Measurements from ENCODE around the gene IFFO2. TPM values are rescaled to one million over a fixed set of nuclear protein-coding genes. Genes with fewer than 3 reads are reported as not detected.

The IFFO2 gene
- total and polyA plus RNA-seq, 10 of the 15 experiments (the other 5 are each of a cell fraction or from before 2014, with no cell fraction given) = 1.2 to 18.4 (median 6.7) TPM

- TF ChIP-seq SKIL (IDR thresholded peaks at IDR 0.05; ENCODE audit: low read depth, poor library complexity, severe bottlenecking) = no peak
- TF ChIP-seq ATF7 (IDR thresholded peaks at IDR 0.05; ENCODE audit: low read depth) = no peak
- TF ChIP-seq IKZF2 (IDR thresholded peaks at IDR 0.05) = no peak
- no peak for TF ChIP-seq TARDBP (IDR thresholded peaks at IDR 0.05; ENCODE audit: borderline replicate concordance)
- TF ChIP-seq KDM1A (IDR thresholded peaks at IDR 0.05; ENCODE audit: borderline replicate concordance) = no peak
- no peak; the same call in 1 of the 2 replicates for TF ChIP-seq SPI1 (IDR thresholded peaks at IDR 0.05; ENCODE audit: borderline replicate concordance, insufficient read depth, low read depth, low read length)
- TF ChIP-seq NFXL1 (IDR thresholded peaks at IDR 0.05; ENCODE audit: borderline replicate concordance) = no peak
These were observed 19.6 kb upstream of the IFFO2 start (continued) for GRCh38 chr1:18976096-18976495.

GRCh38 chr1:18974606-18975005, 18.1 kb upstream of the IFFO2 start:
- in situ Hi-C loops (cut with MboI) = no loop called here
- CTCF ChIA-PET = interaction anchor here (0.6 to 6.6 kb wide), 5 partner anchors 62 to 1571 kb away, joined by 3 to 59 read pairs (median 3); no protein-coding TSS in a partner anchor
- TF ChIP-seq SIX5 (IDR thresholded peaks at IDR 0.05; ENCODE audit: low read depth, low read length, severe bottlenecking) = no peak
- TF ChIP-seq SMARCA5 (IDR thresholded peaks at IDR 0.05) = no peak
- no peak for TF ChIP-seq JUND (IDR thresholded peaks at IDR 0.05; ENCODE audit: low read depth, low read length)
- no peak for TF ChIP-seq CREM (IDR thresholded peaks at IDR 0.05; ENCODE audit: low read depth)
- TF ChIP-seq SKIL (IDR thresholded peaks at IDR 0.05; ENCODE audit: low read depth, poor library complexity, severe bottlenecking) = no peak
- TF ChIP-seq POLR2A (IDR thresholded peaks at IDR 0.05; ENCODE audit: low read depth, low read length) = no peak
- no peak for TF ChIP-seq ZZZ3 (IDR thresholded peaks at IDR 0.05; ENCODE audit: control insufficient read depth, insufficient read length, low read depth)
- TF ChIP-seq SRF (IDR thresholded peaks at IDR 0.05; ENCODE audit: low read depth in 2 of 2, low read length in 2 of 2) = no peak
- no peak for TF ChIP-seq POLR2AphosphoS5 (IDR thresholded peaks at IDR 0.05; ENCODE audit: low read length)
- TF ChIP-seq, protein P1, sequence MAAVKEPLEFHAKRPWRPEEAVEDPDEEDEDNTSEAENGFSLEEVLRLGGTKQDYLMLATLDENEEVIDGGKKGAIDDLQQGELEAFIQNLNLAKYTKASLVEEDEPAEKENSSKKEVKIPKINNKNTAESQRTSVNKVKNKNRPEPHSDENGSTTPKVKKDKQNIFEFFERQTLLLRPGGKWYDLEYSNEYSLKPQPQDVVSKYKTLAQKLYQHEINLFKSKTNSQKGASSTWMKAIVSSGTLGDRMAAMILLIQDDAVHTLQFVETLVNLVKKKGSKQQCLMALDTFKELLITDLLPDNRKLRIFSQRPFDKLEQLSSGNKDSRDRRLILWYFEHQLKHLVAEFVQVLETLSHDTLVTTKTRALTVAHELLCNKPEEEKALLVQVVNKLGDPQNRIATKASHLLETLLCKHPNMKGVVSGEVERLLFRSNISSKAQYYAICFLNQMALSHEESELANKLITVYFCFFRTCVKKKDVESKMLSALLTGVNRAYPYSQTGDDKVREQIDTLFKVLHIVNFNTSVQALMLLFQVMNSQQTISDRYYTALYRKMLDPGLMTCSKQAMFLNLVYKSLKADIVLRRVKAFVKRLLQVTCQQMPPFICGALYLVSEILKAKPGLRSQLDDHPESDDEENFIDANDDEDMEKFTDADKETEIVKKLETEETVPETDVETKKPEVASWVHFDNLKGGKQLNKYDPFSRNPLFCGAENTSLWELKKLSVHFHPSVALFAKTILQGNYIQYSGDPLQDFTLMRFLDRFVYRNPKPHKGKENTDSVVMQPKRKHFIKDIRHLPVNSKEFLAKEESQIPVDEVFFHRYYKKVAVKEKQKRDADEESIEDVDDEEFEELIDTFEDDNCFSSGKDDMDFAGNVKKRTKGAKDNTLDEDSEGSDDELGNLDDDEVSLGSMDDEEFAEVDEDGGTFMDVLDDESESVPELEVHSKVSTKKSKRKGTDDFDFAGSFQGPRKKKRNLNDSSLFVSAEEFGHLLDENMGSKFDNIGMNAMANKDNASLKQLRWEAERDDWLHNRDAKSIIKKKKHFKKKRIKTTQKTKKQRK (IDR thresholded peaks at IDR 0.05; ENCODE audit: low read depth, low read length) = no peak
- no peak for TF ChIP-seq NFIC (IDR thresholded peaks at IDR 0.05; ENCODE audit: low read depth, low read length)

More at GRCh38 chr1:18974606-18975005, 18.1 kb upstream of the IFFO2 start:
- SMC1A ChIA-PET (ENCODE audit: uncharacterized antibody, unreplicated experiment) = interaction anchor here (2.1 kb wide), 1 partner anchor 74 kb away, joined by 5 read pairs; no protein-coding TSS in a partner anchor
- Histone ChIP-seq H3K4me1 (ENCODE audit: control insufficient read depth, insufficient read depth, low read length) (no peaks in the 10 kb centered on the region), H3K36me3 (ENCODE audit: control insufficient read depth in 2 of 2, insufficient read depth in 2 of 2, low read length in 1 of 2) (no peaks in the 10 kb centered on the region), H3K9me3 (replicated peaks; ENCODE audit: control insufficient read depth, insufficient read depth, low read length) (no peaks in the 10 kb centered on the region; the same call in 2 of the 3 replicates), H2AFZ (ENCODE audit: control insufficient read depth, low read depth, low read length) (no peak overlapping the region), H3K79me2 (ENCODE audit: control insufficient read depth, insufficient read depth, low read length) (no peaks in the 10 kb centered on the region), H3K9ac (ENCODE audit: control insufficient read depth, insufficient read depth, low read length) (no peak overlapping the region), H3K27me3 (replicated peaks in 1 of 2; ENCODE audit: control insufficient read depth in 2 of 2, insufficient read depth in 2 of 2, low read length in 1 of 2) (peaks cover 0 to 3% of the 10 kb centered on the region in 2 experiments; a peak in 1 of 4 replicates), H3K4me2 (ENCODE audit: control insufficient read depth, insufficient read depth) (no peak overlapping the region), H3K27ac (ENCODE audit: control insufficient read depth, insufficient read depth) (no peak overlapping the region), H3K4me3 (no peak overlapping the region), H4K20me1 (ENCODE audit: control insufficient read depth, insufficient read depth) (no peaks in the 10 kb centered on the region)
- POLR2A ChIA-PET = no interaction called here
- FAIRE-seq (no peak), DNase-seq (ENCODE audit: low read depth, low spot score) (no peak), ATAC-seq (no peak)
- no TSS peak for BruUV-seq (replicated peaks)
- RAD21 ChIA-PET (ENCODE audit: unreplicated experiment) = interaction anchor here (2.9 kb wide), 1 partner anchor 62 kb away, joined by 8 read pairs; no protein-coding TSS in a partner anchor
- WGBS (ENCODE audit: insufficient coverage, insufficient replicate concordance, low lambda C conversion rate, missing lambda C conversion rate) = 26% methylated on average over 7 of the region's 7 CpGs
- intact Hi-C loops (cut with micrococcal nuclease; ENCODE audit: unreplicated experiment) = no loop called here

All from GM12878 (cell line).